ENCODE data around the gene COL4A1.

Gene COL4A1

GRCh38 chr13:110306960-110307766, at the start of gene COL4A1, which contains the start of gene COL4A2:
Gene COL4A1, minus strand, starts transcription at chr13:110307157. Its CDS starts 130 bp downstream, at chr13:110307027.
Gene COL4A2, plus strand, starts transcription at chr13:110307284. Its CDS starts 620 bp downstream, at chr13:110307904.
- DNase-seq (ENCODE audit: low read depth), result no peak

DNA sequence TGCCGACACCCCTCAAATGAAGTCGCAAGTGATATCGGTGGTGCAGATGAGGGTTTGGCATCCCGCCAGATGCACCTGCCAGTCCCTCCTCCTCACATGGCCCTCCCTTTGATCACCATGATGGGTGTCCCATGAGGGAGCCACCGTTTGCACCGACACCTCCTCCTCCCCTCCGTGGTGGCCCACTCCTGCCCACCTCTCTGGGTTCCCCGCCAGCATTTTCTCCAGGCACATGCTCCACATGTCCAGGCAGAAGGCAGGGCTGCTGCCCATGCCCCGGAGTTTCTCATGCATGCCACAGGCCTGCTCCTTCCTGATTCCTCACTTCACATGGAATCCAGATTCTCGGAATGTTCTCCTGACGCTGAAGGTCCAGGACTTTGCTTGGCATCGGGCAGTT, 49.4 kb upstream of the COL4A1 start:
- no peak for DNase-seq (ENCODE audit: low read depth)

DNA sequence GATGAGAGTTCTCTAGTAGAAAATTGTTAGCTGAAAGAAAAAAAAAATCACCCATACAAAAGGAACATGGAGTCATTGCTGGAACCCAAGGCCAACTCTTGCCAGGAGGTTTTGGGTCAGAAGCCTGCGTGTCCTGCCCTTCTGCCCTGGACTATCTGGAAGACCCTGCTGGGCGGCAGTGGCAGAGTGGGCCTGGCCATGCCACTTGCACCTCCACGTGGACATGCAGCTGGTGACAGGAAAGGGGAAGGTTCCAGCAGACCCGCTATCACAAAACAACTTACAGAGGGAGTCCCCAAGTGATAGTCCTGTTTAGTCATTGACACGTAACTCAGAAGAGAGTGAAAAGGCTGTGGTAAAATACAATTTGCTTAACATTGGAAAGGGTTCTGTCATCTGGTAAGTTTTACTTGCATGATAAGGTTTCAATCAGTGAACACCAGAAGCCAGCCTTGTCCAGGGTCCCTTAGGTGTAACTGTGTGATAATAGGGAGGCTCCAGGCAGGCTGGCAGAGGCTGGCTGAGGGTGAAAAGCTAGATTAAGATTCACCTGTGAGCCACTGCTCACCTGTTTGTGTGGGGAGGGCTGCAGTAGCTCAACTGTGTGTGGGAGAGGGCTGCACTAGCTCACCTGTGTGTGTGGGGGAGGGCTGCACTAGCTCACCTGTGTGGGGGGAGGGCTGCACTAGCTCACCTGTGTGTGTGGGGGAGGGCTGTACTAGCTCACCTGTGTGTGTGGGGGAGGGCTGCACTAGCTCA, 47.9 kb upstream of the COL4A1 start:
- no peak for DNase-seq (ENCODE audit: low read depth)

- no peak for DNase-seq (ENCODE audit: low read depth)
These were observed 47.2 kb upstream of the COL4A1 start for GRCh38 chr13:110354123-110354627.

DNA sequence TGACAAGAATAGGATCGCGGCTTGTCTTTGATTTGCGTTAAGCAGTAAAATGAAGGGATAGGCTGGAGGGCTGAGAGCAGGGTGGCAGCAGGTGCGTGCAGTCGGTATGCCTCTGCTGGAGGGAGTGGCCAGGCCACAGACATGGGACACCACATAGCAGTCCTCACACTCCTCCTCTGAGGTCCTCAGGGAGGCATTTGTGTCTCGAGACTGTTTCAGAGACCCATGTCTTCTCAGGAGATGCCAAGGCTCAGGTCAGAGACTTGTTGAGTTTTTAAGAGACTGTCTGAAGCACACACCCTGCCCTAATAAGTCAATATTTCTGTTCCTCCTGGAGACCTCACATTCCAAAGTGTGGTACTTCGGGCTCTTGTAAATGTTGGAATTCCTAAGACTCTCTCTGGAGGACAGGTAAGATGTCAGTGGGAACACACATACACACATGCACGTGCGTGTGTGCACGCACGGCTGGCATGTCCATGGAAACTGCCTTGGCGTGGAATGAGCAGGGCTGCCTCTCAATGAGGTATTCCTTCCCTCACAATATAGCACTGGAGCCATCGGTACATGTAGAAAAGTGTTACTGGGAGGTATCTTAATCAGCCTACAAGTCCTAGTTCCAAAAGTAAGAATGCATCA, 46.5 kb upstream of the COL4A1 start:
- no peak for DNase-seq (ENCODE audit: low read depth)

GRCh38 chr13:110352735-110353134, 45.8 kb upstream of the COL4A1 start:
- no peak for DNase-seq (ENCODE audit: low read depth)

DNA sequence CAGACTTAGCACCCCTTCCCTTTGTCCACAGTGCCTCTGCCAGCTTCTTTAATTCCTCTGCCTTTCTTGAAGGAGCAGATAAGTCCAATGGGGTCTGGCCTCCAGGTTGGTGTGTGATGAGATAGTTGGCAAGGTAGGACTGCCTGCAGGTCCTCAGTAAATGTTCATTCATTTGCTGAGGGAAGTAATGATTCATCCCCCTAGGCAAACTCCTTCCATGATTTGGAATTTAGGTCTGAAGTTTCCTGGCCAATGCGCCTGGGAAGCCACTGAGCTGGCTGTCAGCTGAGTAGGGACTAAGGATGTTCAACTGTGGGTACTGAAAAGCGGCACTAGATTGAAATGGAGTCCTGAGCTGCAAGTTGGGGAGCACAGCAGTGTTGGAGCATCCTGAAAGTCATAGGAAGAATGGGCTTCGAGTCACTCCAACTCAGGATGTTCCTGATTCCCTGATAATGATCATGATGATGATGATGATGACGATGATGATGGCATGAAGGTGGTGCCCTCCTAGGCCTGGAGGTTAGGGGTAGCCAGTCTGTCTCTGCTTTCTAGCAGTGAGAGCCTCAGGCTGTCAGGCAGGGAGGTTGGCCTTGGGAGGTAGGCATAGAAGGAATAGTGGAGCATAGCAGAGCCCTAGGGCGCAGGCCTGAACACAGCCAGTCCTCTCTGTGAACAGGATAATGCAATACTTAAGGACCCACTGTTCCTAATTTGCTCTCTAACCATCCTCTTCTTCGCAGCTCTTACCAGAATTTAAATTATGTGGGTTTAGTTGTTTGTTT, 44.9 kb upstream of the COL4A1 start:
- no peak for DNase-seq (ENCODE audit: low read depth)

- DNase-seq (ENCODE audit: low read depth), result no peak
These were observed 43.6 kb upstream of the COL4A1 start for GRCh38 chr13:110350509-110350908.

DNA sequence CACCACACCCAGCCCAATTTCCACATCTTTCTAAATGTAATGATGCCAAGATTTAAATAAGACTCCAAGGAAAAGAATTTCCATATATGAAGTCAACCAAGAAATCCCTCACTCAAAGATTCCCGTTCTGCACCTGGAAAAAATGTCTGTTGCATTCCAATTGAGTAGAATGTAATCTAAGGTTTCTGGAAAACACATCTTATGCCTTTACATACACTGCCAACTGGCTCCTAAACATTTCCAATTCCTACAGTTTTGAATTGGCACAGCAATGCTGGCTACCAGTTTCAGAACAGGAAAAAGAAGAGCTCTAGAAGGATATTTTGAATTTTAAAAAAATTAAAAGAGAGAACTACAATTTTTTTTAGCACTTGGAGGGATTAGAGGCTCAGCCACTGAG, 43.1 kb upstream of the COL4A1 start:
- no peak for DNase-seq (ENCODE audit: low read depth)

GRCh38 chr13:110349239-110349638, 42.3 kb upstream of the COL4A1 start:
- DNase-seq (ENCODE audit: low read depth), result no peak

GRCh38 chr13:110348309-110349105, 41.5 kb upstream of the COL4A1 start:
- DNase-seq (ENCODE audit: low read depth), result no peak

DNA sequence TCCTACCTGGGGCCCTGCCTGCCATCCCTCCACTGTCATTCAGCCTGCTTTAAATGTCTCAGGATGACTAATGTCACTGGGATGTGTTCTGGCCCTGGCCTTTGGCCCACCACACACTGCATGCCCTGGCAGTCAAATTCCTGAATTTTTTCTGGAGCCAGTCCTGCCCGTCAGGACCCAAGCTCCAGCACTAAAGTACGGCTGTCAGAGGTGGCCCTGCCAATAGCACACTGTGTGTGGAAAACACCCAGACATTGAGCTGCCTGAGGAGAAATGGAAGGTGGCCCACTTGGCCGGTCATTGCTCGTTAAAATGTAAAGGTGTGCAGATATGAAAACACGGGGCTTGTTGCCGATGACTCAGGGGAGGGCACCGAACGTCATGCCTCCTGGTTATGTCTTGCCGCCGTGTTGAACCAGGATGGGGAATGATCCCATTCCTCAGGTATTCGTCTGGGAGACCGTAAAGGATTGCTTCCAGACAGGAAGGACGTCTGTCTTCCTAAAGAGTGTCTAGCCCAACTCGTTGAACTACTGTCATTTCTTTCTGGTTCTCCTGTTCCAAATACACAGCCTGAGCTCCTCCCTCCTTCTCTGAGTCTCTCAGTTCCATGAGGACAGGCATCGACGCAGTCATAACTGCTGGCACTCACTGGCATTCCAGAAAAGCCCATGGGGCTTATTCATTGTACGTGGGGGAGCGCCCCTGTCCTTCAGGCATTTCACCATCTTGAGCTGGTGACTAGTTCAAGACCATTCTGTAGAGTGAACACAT, 40.8 kb upstream of the COL4A1 start:
- no peak for DNase-seq (ENCODE audit: low read depth)

DNA sequence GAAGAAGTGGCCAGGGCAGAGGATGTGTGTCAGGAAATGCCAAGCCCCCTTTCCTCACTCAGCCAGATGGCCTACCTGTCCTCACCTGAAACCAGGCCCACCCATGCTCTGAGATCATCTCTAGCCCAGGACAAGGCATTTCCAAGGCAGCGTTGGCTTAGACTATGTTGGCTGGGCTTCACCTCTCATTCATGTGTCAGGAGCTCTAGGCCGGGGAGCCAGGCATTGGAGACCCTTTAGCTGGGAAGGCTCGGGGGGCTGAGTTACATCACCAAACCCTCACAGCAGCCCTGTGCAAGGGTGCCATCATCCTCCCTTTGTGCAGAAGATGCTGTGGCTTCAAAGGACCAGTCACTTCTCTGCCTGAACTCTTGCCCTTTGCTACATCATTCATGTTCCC, 40.1 kb upstream of the COL4A1 start:
- no peak for DNase-seq (ENCODE audit: low read depth)

- no peak for DNase-seq (ENCODE audit: low read depth)
These were observed 39.7 kb upstream of the COL4A1 start for GRCh38 chr13:110346661-110347067.

GRCh38 chr13:110345701-110346100, 38.7 kb upstream of the COL4A1 start:
- no peak for DNase-seq (ENCODE audit: low read depth)

- no peak for DNase-seq (ENCODE audit: low read depth)
These were observed 38.3 kb upstream of the COL4A1 start for GRCh38 chr13:110345266-110345665.

DNA sequence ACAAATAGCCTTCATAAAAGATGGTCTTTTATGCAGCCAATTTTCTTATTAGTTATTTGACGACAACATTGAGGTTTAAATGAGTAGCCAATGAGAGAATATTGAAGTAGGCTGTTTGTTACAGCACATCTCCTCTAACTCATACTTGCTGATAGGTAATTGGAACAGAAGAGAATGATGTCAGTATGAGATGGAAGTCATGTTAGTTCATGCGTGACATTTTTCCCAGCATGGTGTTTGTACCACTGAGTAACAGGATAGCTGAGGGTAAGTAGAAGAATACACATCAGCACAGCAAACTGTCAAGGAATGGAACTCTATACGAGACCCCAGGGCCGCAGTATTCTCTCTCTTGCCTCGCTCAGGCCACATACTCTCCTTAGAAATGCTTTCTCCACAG, 37.4 kb upstream of the COL4A1 start:
- DNase-seq (ENCODE audit: low read depth), result no peak

DNA sequence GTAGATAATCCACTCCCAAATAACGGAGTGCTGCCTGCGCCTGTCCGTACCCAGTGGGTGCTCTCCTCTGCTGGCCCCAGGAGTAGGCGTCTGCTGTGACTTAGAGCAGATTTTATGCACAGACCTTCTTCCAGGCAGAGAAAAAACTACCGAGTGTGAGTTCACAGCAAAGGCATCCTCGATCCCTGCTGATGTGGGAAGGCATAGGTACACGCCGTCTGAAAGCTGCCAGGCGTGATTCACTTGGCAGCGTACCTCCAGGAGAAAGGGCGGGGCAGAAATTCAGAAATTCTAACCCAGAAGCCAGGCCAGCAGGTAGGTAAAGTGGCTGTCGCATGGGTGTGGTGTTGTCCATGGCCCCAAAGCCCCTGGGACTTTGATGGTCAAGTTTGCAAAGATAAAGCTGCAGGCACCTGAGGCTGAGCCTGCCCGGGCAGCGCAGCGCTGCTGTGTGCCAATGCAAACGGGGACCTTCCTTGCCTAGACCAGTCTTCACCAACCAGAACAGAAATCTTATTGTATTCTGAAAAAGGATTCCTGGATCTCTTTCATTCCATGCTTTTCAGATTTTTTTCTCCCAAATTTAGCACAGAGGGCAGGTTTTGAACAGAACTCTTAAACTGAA, 36.4 kb upstream of the COL4A1 start:
- no peak for DNase-seq (ENCODE audit: low read depth)

- no peak for DNase-seq (ENCODE audit: low read depth)
These were observed 35.5 kb upstream of the COL4A1 start for GRCh38 chr13:110342474-110342873.
